SH-SY5Y (cell line): ENCODE results near the gene TEX29.

Experiments used
- GATA2 ChIP-seq: IDR thresholded peaks from 2 replicates; pipeline ENCODE4 v1.6.1; 2011; ENCODE audit warnings: mild to moderate bottlenecking, low read depth, low read length
- GATA3 ChIP-seq: IDR thresholded peaks from 2 replicates; pipeline ENCODE4 v1.6.1; 2011; ENCODE audit warnings: low read depth, mild to moderate bottlenecking, low read length, moderate library complexity

GRCh38 chr13:111278743-111279652 lies 41.4 kb upstream of the TEX29 start:
- no peak for TF ChIP-seq GATA2
- no peak for TF ChIP-seq GATA3
